Astrocyte (in vitro differentiated cells and primary cell): ENCODE results near the gene ORC3. TPM values are rescaled to one million over a fixed set of nuclear protein-coding genes. Genes with fewer than 3 reads are reported as not detected.

Experiments
- DNase-seq: peaks from one replicate; pipeline ENCODE4 v3.0.0-alpha.2; 2010; ENCODE audit warnings: low read depth
- FAIRE-seq: peaks from 2 replicates; lab custom pipeline; 2011; peaks lifted over from hg19 to GRCh38; lab: Jason Lieb, UNC
- H2AFZ ChIP-seq: 2 replicates; pipeline ENCODE4 v1.6.0; 2012; ENCODE audit warnings: low read depth, low read length, inconsistent platforms
- H3K27ac ChIP-seq: 2 replicates; pipeline ENCODE4 v1.5.1; 2011; ENCODE audit warnings: low read depth, low read length, inconsistent platforms
- H3K27me3 ChIP-seq: 2 replicates; pipeline ENCODE4 v1.6.0; 2011; ENCODE audit warnings: low read length, inconsistent platforms; ENCODE audit not compliant: insufficient read depth
- H3K36me3 ChIP-seq: 2 replicates; pipeline ENCODE4 v1.5.1; 2011; ENCODE audit warnings: low read length, inconsistent platforms; ENCODE audit not compliant: insufficient read depth
- H3K4me1 ChIP-seq: 2 replicates; pipeline ENCODE4 v1.5.1; 2011; ENCODE audit warnings: low read length, inconsistent platforms; ENCODE audit not compliant: insufficient read depth
- H3K4me2 ChIP-seq: 2 replicates; pipeline ENCODE4 v1.6.0; 2012; ENCODE audit warnings: low read length, inconsistent platforms
- H3K4me3 ChIP-seq: 2 replicates; pipeline ENCODE4 v1.5.1; 2011; ENCODE audit warnings: low read depth, mild to moderate bottlenecking, low read length, inconsistent platforms; ENCODE audit not compliant: insufficient read depth
- H3K79me2 ChIP-seq: 2 replicates; pipeline ENCODE4 v1.6.0; 2012; ENCODE audit warnings: mild to moderate bottlenecking, low read length, inconsistent platforms; ENCODE audit not compliant: insufficient read depth
- H3K9ac ChIP-seq: 2 replicates; pipeline ENCODE4 v1.6.0; 2012; ENCODE audit warnings: mild to moderate bottlenecking, low read length, inconsistent platforms
- H3K9me3 ChIP-seq: 2 replicates; pipeline ENCODE4 v1.5.1; 2012; ENCODE audit warnings: low read depth, mild to moderate bottlenecking, low read length, inconsistent platforms; ENCODE audit not compliant: insufficient read depth
- H4K20me1 ChIP-seq: 2 replicates; pipeline ENCODE4 v1.6.0; 2012; ENCODE audit warnings: low read length, inconsistent platforms; ENCODE audit not compliant: insufficient read depth
- H3K27ac Mint-ChIP-seq: one replicate; pipeline ENCODE4 v1.8.0; 2021; ENCODE audit warnings: mild to moderate bottlenecking, mixed read lengths; ENCODE audit not compliant: unreplicated experiment
- H3K27me3 Mint-ChIP-seq: one replicate; pipeline ENCODE4 v1.8.0; 2021; ENCODE audit warnings: low read depth, mixed read lengths; ENCODE audit not compliant: unreplicated experiment
- H3K36me3 Mint-ChIP-seq: one replicate; pipeline ENCODE4 v1.8.0; 2021; ENCODE audit warnings: low read depth, mixed read lengths; ENCODE audit not compliant: unreplicated experiment
- H3K4me1 Mint-ChIP-seq: one replicate; pipeline ENCODE4 v1.8.0; 2021; ENCODE audit warnings: low read depth, mixed read lengths; ENCODE audit not compliant: unreplicated experiment
- H3K4me3 Mint-ChIP-seq: one replicate; pipeline ENCODE4 v1.8.0; 2021; ENCODE audit warnings: mild to moderate bottlenecking, moderate library complexity, mixed read lengths; ENCODE audit not compliant: unreplicated experiment
- H3K9me3 Mint-ChIP-seq: one replicate; pipeline ENCODE4 v1.8.0; 2021; ENCODE audit warnings: mild to moderate bottlenecking, mixed read lengths; ENCODE audit not compliant: unreplicated experiment
- CTCF ChIP-seq: IDR thresholded peaks from 2 replicates; pipeline ENCODE4 v1.5.1; 2011; ENCODE audit warnings: low read depth, mild to moderate bottlenecking, inconsistent platforms, low read length, moderate library complexity; ENCODE audit not compliant: insufficient read depth
- EZH2 ChIP-seq: IDR thresholded peaks from 2 replicates; pipeline ENCODE4 v1.6.1; 2012; ENCODE audit warnings: mild to moderate bottlenecking, low read length, inconsistent platforms; ENCODE audit not compliant: insufficient read depth
- total RNA-seq: library from RNA; stranded (reverse); gene quantifications from 2 replicates; pipeline ENCODE4 v1.2.1, GENCODE V29; 2021

The ORC3 gene
- total RNA-seq, 1 donor from 2014 or later, result 23.1 TPM

DNA sequence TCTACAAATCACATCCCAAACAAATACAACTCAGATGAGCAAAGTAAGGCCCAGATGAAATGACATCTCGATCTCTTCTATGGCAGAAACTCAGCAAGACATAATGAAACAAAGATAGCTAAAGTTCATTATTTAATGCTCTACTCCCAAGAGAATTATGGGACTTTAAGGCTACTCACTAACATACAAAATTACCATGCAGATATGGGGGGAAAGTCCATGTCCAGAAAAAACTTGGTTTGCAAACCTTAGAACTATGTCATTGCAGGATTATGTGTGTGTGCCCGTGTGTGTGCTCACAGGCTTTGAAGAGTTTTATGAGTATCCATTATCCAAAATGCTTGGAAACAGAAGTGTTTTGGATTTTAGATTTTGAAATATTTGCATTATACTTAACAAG lies 78.1 kb downstream of the ORC3 start:
- H3K4me1 ChIP-seq, result no peaks in the 10 kb centered on the region
- Mint-ChIP-seq H3K27ac (no peak overlapping the region), H3K27me3 (no peaks in the 10 kb centered on the region), H3K4me3 (no peak overlapping the region), H3K4me1 (no peaks in the 10 kb centered on the region), H3K36me3 (peaks cover 8% of the 10 kb centered on the region), H3K9me3 (no peaks in the 10 kb centered on the region)
- TF ChIP-seq CTCF, result no peak
- no peak for TF ChIP-seq EZH2
- no peak overlapping the region for H3K4me2 ChIP-seq
- H3K36me3 ChIP-seq, result peaks cover 10% of the 10 kb centered on the region
- no peaks in the 10 kb centered on the region for H3K9me3 ChIP-seq
- DNase-seq (no peak), FAIRE-seq (no peak)
- H3K4me3 ChIP-seq, result no peak overlapping the region
- H4K20me1 ChIP-seq, result peaks cover 10% of the 10 kb centered on the region
- H3K9ac ChIP-seq, result no peak overlapping the region
- no peaks in the 10 kb centered on the region for H3K27me3 ChIP-seq
- no peak overlapping the region for H3K27ac ChIP-seq
- H2AFZ ChIP-seq, result no peak overlapping the region
- H3K79me2 ChIP-seq, result no peaks in the 10 kb centered on the region

DNA sequence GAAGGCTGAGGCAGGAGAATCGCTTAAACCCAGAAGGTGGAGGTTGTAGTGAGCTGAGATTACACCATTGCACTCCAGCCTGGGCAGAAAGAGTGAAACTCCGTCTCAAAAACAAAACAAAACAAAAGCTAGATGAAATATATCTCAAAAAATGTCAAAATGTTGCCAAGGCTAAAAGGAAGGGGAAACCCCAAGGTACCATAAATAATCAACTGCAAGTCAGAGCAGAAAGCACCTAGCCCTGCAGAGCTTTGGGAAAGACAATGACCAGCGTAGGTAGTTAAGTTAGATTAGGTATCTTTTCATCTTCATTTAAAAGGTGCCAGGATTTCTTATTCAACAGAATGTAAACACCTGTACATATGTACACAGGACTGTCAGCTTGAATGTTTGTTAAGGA lies 79.1 kb downstream of the ORC3 start:
- H4K20me1 ChIP-seq, result peaks cover 10% of the 10 kb centered on the region
- Mint-ChIP-seq H3K9me3 (no peaks in the 10 kb centered on the region), H3K36me3 (peaks cover 8% of the 10 kb centered on the region), H3K4me3 (no peak overlapping the region), H3K27ac (no peak overlapping the region), H3K27me3 (no peaks in the 10 kb centered on the region), H3K4me1 (no peaks in the 10 kb centered on the region)
- no peaks in the 10 kb centered on the region for H3K9me3 ChIP-seq
- H3K4me1 ChIP-seq, result no peaks in the 10 kb centered on the region
- H3K27ac ChIP-seq, result no peak overlapping the region
- H2AFZ ChIP-seq, result no peak overlapping the region
- H3K4me3 ChIP-seq, result no peak overlapping the region
- H3K4me2 ChIP-seq, result no peak overlapping the region
- TF ChIP-seq EZH2 (no peak), CTCF (no peak)
- peaks cover 10% of the 10 kb centered on the region for H3K36me3 ChIP-seq
- FAIRE-seq, result no peak
- no peaks in the 10 kb centered on the region for H3K27me3 ChIP-seq
- H3K9ac ChIP-seq, result no peak overlapping the region
- no peak for DNase-seq
- peaks cover 3% of the 10 kb centered on the region for H3K79me2 ChIP-seq

DNA sequence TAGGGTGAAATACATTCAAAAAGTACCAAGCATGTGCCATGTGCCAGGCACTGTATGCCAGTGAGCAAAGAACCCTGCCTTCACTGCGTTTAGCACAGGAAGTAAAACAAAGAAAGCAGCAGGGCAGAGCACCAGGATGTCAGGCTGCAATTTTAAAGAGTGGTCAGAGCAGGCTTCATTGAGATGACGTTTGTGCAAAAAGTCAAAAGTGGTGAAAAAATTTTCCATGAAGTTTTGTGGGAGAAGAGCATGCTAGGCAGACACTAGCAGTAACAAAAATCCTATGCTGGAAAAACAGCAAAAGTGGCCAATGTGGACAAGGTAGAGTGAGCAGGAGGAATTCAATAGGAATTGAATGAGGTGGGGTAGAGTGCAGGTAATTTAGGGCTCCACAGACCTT lies 80.8 kb downstream of the ORC3 start:
- H2AFZ ChIP-seq, result no peak overlapping the region
- Mint-ChIP-seq H3K4me1 (no peaks in the 10 kb centered on the region), H3K27me3 (no peaks in the 10 kb centered on the region), H3K4me3 (no peak overlapping the region), H3K36me3 (peaks cover 8% of the 10 kb centered on the region), H3K9me3 (no peaks in the 10 kb centered on the region), H3K27ac (no peak overlapping the region)
- FAIRE-seq (no peak), DNase-seq (no peak)
- H3K27ac ChIP-seq, result no peak overlapping the region
- no peak overlapping the region for H3K4me3 ChIP-seq
- H3K4me1 ChIP-seq, result no peaks in the 10 kb centered on the region
- H4K20me1 ChIP-seq, result peaks cover 19% of the 10 kb centered on the region
- peaks cover 14% of the 10 kb centered on the region for H3K79me2 ChIP-seq
- H3K9ac ChIP-seq, result no peak overlapping the region
- H3K27me3 ChIP-seq, result no peaks in the 10 kb centered on the region
- TF ChIP-seq EZH2 (no peak), CTCF (no peak)
- H3K4me2 ChIP-seq, result no peak overlapping the region
- peaks cover 22% of the 10 kb centered on the region for H3K36me3 ChIP-seq
- H3K9me3 ChIP-seq, result no peaks in the 10 kb centered on the region
